Small intestine (tissue), 7 donors: ENCODE measurements around the gene SIMC1. TPM values are rescaled to one million over a fixed set of nuclear protein-coding genes. Genes with fewer than 3 reads are reported as not detected.

Source experiments
- DNase-seq, 2 donors: peaks; one replicate each; pipeline versions ENCODE4 v3.0.0 to v3.0.0-alpha.2; 2013
- FAIRE-seq: peaks from 2 replicates; lab custom pipeline; 2012; peaks lifted over from hg19 to GRCh38; lab: Jason Lieb, UNC
- H3K27ac ChIP-seq, 3 donors: one replicate each; pipeline ENCODE4 v1.5.1; 2013; ENCODE audit warnings: low read length in 2 of 3, mild to moderate bottlenecking in 2 of 3, control low read depth in 1 of 3, inconsistent platforms in 1 of 3, low read depth in 1 of 3, moderate library complexity in 1 of 3
- H3K27me3 ChIP-seq, 3 donors: one replicate each; pipeline ENCODE4 v1.6.1; 2013; ENCODE audit warnings: low read length in 3 of 3, inconsistent platforms in 1 of 3; ENCODE audit not compliant: control insufficient read depth in 3 of 3, insufficient read depth in 3 of 3
- H3K36me3 ChIP-seq, 3 donors: one replicate each; pipeline ENCODE4 v1.6.1; 2013; ENCODE audit warnings: low read length in 3 of 3, inconsistent platforms in 1 of 3, low read depth in 1 of 3, mild to moderate bottlenecking in 1 of 3, moderate library complexity in 1 of 3; ENCODE audit not compliant: control insufficient read depth in 3 of 3, insufficient read depth in 2 of 3
- H3K4me1 ChIP-seq, 3 donors: one replicate each; pipeline ENCODE4 v1.6.1; 2013; ENCODE audit warnings: low read length in 2 of 3, inconsistent platforms in 1 of 3, low read depth in 1 of 3, mild to moderate bottlenecking in 1 of 3, moderate library complexity in 1 of 3; ENCODE audit not compliant: control insufficient read depth in 3 of 3, insufficient read depth in 2 of 3
- H3K4me3 ChIP-seq, 3 donors: one replicate each; pipeline ENCODE4 v1.5.1; 2013; ENCODE audit warnings: low read length in 3 of 3, control low read depth in 1 of 3, inconsistent platforms in 1 of 3, low read depth in 1 of 3, mild to moderate bottlenecking in 1 of 3, moderate library complexity in 1 of 3
- H3K9me3 ChIP-seq, 2 donors: one replicate each; pipeline ENCODE4 v1.6.1; 2013; ENCODE audit warnings: low read depth in 1 of 2, low read length in 1 of 2; ENCODE audit not compliant: control insufficient read depth in 2 of 2, insufficient read depth in 1 of 2
- WGBS, 3 donors: extraction: QIAGEN DNeasy Blood & Tissue Kit; methylation state at CpG; one replicate each; pipeline ENCODE4 v1.1.7; 2013; 5-methylcytosine and 5-hydroxymethylcytosine counted together
- polyA plus RNA-seq, 4 donors: library from polyadenylated mRNA; stranded (reverse) in 3 of 4; unstranded in 1 of 4; fragments of 200-250 nt in 3 of 4; fragments of 120-200 nt in 1 of 4; gene quantifications; one replicate each; pipeline versions ENCODE4 v1.2.1 to v1.2.3, GENCODE V29; 2013
- donor health status: healthy with polysubstance abuse.
- donor health status: control.
- donor health status: control.
- donor health status: Bipolar disorder and iron deficiency.
- donor health status: healthy.

Gene SIMC1
- polyA plus RNA-seq, 4 donors = 5.9 to 16.1 (median 10.8) TPM

GRCh38 chr5:176356179-176356566 is 117.9 kb downstream of the SIMC1 start:
- Histone ChIP-seq H3K36me3 (peaks cover 0 to 51% (median 17%) of the 10 kb centered on the region in 3 donors), H3K4me3 (no peak overlapping the region), H3K9me3 (no peaks in the 10 kb centered on the region), H3K27ac (no peak overlapping the region), H3K27me3 (no peaks in the 10 kb centered on the region), H3K4me1 (peaks cover 0 to 4% (median 0%) of the 10 kb centered on the region in 3 donors)
- 91 to 97% (median 95%) methylated on average over 3 of the region's 3 CpGs for WGBS, 3 donors
- FAIRE-seq (no peak), DNase-seq (no peak)

- H3K27ac ChIP-seq = no peak overlapping the region
- peaks cover 0 to 4% (median 0%) of the 10 kb centered on the region in 3 donors for H3K4me1 ChIP-seq
- whole genome bisulfite sequencing, 3 donors = 54 to 65% (median 60%) methylated on average over 4 of the region's 4 CpGs
- H3K4me3 ChIP-seq = no peak overlapping the region
- H3K27me3 ChIP-seq = peaks cover 0 to 4% (median 0%) of the 10 kb centered on the region in 3 donors
- no peaks in the 10 kb centered on the region for H3K9me3 ChIP-seq
- H3K36me3 ChIP-seq = peaks cover 0 to 25% (median 5%) of the 10 kb centered on the region in 3 donors
- DNase-seq (peak in 1 of 2 donors; percentile 25), FAIRE-seq (no peak)
Observed at GRCh38 chr5:176359658-176360057, 121.4 kb downstream of the SIMC1 start.

GRCh38 chr5:176360894-176361436 is 122.7 kb downstream of the SIMC1 start:
- WGBS, 3 donors = 1 to 2% (median 2%) methylated on average over 27 of the region's 27 CpGs
- Histone ChIP-seq H3K27ac (peak overlapping the region; percentile 66 to 80 (median 73)), H3K27me3 (peaks cover 0 to 10% (median 0%) of the 10 kb centered on the region in 3 donors), H3K4me1 (peaks cover 0 to 4% (median 0%) of the 10 kb centered on the region in 3 donors), H3K4me3 (peak overlapping the region; percentile 84 to 92 (median 87)), H3K9me3 (no peaks in the 10 kb centered on the region), H3K36me3 (peaks cover 0 to 16% (median 2%) of the 10 kb centered on the region in 3 donors)
- peak in 1 of 2 donors; percentile 20 for DNase-seq
- FAIRE-seq = no peak

GRCh38 chr5:176361437-176362232 is 123.4 kb downstream of the SIMC1 start, which contains the start of gene KIAA1191:
KIAA1191 (minus strand) TSS chr5:176361764; CDS start chr5:176359508, 2,256 bp downstream.
- Histone ChIP-seq H3K36me3 (peaks cover 0 to 16% (median 2%) of the 10 kb centered on the region in 3 donors), H3K4me1 (peaks cover 0 to 4% (median 0%) of the 10 kb centered on the region in 3 donors), H3K4me3 (peak within 1 kb of the TSS; percentile 84 to 92 (median 87)), H3K27me3 (peaks cover 0 to 16% (median 0%) of the 10 kb centered on the region in 3 donors), H3K9me3 (no peaks in the 10 kb centered on the region), H3K27ac (peak within 1 kb of the TSS; percentile 66 to 80 (median 73))
- DNase-seq = peak; percentile 92 to 96
- 2 to 3% (median 2%) methylated on average over 47 to 56 of the region's 56 CpGs for WGBS, 3 donors
- FAIRE-seq = no peak

- Histone ChIP-seq H3K4me3 (peak overlapping the region in 2 of 3 donors; percentile 87 to 92), H3K9me3 (no peaks in the 10 kb centered on the region), H3K27me3 (peaks cover 0 to 19% (median 0%) of the 10 kb centered on the region in 3 donors), H3K4me1 (peaks cover 0 to 4% (median 0%) of the 10 kb centered on the region in 3 donors), H3K36me3 (peaks cover 0 to 13% (median 2%) of the 10 kb centered on the region in 3 donors), H3K27ac (peak overlapping the region in 2 of 3 donors; percentile 22 to 65)
- FAIRE-seq (no peak), DNase-seq (no peak)
- WGBS, 3 donors = 63 to 70% (median 68%) methylated on average over 8 of the region's 8 CpGs
Observed at GRCh38 chr5:176362233-176362490, 123.9 kb downstream of the SIMC1 start.

- H3K4me1 ChIP-seq = no peaks in the 10 kb centered on the region
- peaks cover 0 to 23% (median 0%) of the 10 kb centered on the region in 3 donors for H3K27me3 ChIP-seq
- H3K4me3 ChIP-seq = peak overlapping the region; percentile 18 to 75 (median 47)
- DNase-seq (no peak), FAIRE-seq (no peak)
- H3K9me3 ChIP-seq = no peaks in the 10 kb centered on the region
- 23 to 30% (median 29%) methylated on average over 28 of the region's 28 CpGs for WGBS, 3 donors
- H3K27ac ChIP-seq = peak overlapping the region in 1 of 3 donors; percentile 7
- peaks cover 0 to 14% (median 0%) of the 10 kb centered on the region in 3 donors for H3K36me3 ChIP-seq
Observed at GRCh38 chr5:176364765-176365350, 126.6 kb downstream of the SIMC1 start.

GRCh38 chr5:176365351-176366231 is 127.4 kb downstream of the SIMC1 start, which contains the start of gene ARL10:
ARL10 (plus strand) TSS chr5:176365487; CDS start chr5:176365564, 77 bp downstream.
- FAIRE-seq (no peak), DNase-seq (peak in 1 of 2 donors; percentile 68)
- no peaks in the 10 kb centered on the region for H3K4me1 ChIP-seq
- peaks cover 0 to 23% (median 0%) of the 10 kb centered on the region in 3 donors for H3K27me3 ChIP-seq
- WGBS, 3 donors = 0 to 3% (median 1%) methylated on average over 65 to 108 of the region's 108 CpGs
- H3K27ac ChIP-seq = peak within 1 kb of the TSS in 1 of 3 donors; percentile 7
- peaks cover 0 to 14% (median 0%) of the 10 kb centered on the region in 3 donors for H3K36me3 ChIP-seq
- no peaks in the 10 kb centered on the region for H3K9me3 ChIP-seq
- peak within 1 kb of the TSS; percentile 38 to 75 (median 47) for H3K4me3 ChIP-seq
